H1 (cell line): ENCODE measurements around the gene KCNMB4. TPM values are rescaled to one million over a fixed set of nuclear protein-coding genes. Genes with fewer than 3 reads are reported as not detected.

Source experiments
- CTCF ChIA-PET: fragments of 300-600 bp; sonication (Branson Sonifier 250); formaldehyde crosslinking; loops from one replicate; lab custom pipeline; 2021; ENCODE audit not compliant: partially characterized antibody; lab: Charles Lee
- POLR2A ChIA-PET: fragments of 300-600 bp; sonication (Branson Sonifier 250); formaldehyde crosslinking; loops from one replicate; lab custom pipeline; 2021; ENCODE audit warnings: inconsistent platforms; ENCODE audit not compliant: partially characterized antibody; lab: Charles Lee
- DNase-seq, 2 experiments: peaks; one replicate each; pipeline versions ENCODE4 v3.0.0 to v3.0.0-alpha.2; 2010 to 2022; ENCODE audit warnings: low spot score in 2 of 2, low read depth in 1 of 2, mixed read lengths in 1 of 2
- FAIRE-seq: peaks from 2 replicates; lab custom pipeline; 2011; peaks lifted over from hg19 to GRCh38; lab: Jason Lieb, UNC
- H2AFZ ChIP-seq: 2 replicates; pipeline ENCODE4 v1.8.1; 2012; ENCODE audit warnings: low read length, inconsistent platforms
- H2AK5ac ChIP-seq: 2 replicates; pipeline ENCODE4 v1.6.1; 2013; ENCODE audit warnings: low read depth, low read length
- H2BK120ac ChIP-seq: replicated peaks from 2 replicates; pipeline ENCODE3; 2013; ENCODE audit warnings: low read depth, low read length, inconsistent platforms
- H2BK12ac ChIP-seq: 2 replicates; pipeline ENCODE4 v1.6.1; 2013; ENCODE audit warnings: low read depth, low read length
- H2BK15ac ChIP-seq: 2 replicates; pipeline ENCODE4 v1.6.1; 2013; ENCODE audit warnings: low read length
- H2BK20ac ChIP-seq: 2 replicates; pipeline ENCODE4 v1.6.1; 2013; ENCODE audit warnings: low read length
- H2BK5ac ChIP-seq: 2 replicates; pipeline ENCODE4 v1.6.1; 2013; ENCODE audit warnings: low read depth, low read length
- H3K14ac ChIP-seq: 2 replicates; pipeline ENCODE4 v1.6.1; 2013; ENCODE audit warnings: inconsistent platforms; ENCODE audit not compliant: insufficient read length
- H3K18ac ChIP-seq: 2 replicates; pipeline ENCODE4 v1.6.1; 2013; ENCODE audit warnings: low read length; ENCODE audit errors: extremely low read depth
- H3K23ac ChIP-seq: 2 replicates; pipeline ENCODE4 v1.6.1; 2013; ENCODE audit warnings: inconsistent platforms; ENCODE audit not compliant: insufficient read length
- H3K23me2 ChIP-seq: 2 replicates; pipeline ENCODE4 v1.6.1; 2013; ENCODE audit warnings: low read depth, low read length
- H3K27ac ChIP-seq: 2 replicates; pipeline ENCODE4 v1.6.1; 2011; ENCODE audit warnings: low read depth, low read length, inconsistent platforms
- H3K27me3 ChIP-seq, 4 experiments: replicated peaks in 1 of 4; 1 replicate in 1 of 4; 2 replicates in 3 of 4; pipeline versions ENCODE4 v1.6.1 to v1.8.1; 2011 to 2013; ENCODE audit warnings: low read length in 3 of 4, mild to moderate bottlenecking in 3 of 4, inconsistent platforms in 2 of 4, mixed read lengths in 2 of 4, moderate library complexity in 1 of 4; ENCODE audit not compliant: control insufficient read depth in 3 of 4, insufficient read depth in 3 of 4; ENCODE audit errors: extremely low read depth in 1 of 4
- H3K36me3 ChIP-seq, 4 experiments: 2 replicates each; pipeline versions ENCODE4 v1.6.1 to v1.8.1; 2011 to 2013; ENCODE audit warnings: mild to moderate bottlenecking in 4 of 4, low read length in 3 of 4, moderate library complexity in 2 of 4, control low read depth in 1 of 4, inconsistent platforms in 1 of 4; ENCODE audit not compliant: insufficient read depth in 4 of 4, control insufficient read depth in 2 of 4
- H3K4ac ChIP-seq: replicated peaks from 2 replicates; pipeline ENCODE3; 2013; ENCODE audit warnings: low read length, low read depth, mixed read lengths, inconsistent platforms; ENCODE audit not compliant: insufficient read length
- H3K4me1 ChIP-seq, 4 experiments: replicated peaks in 1 of 4; 1 replicate in 1 of 4; 2 replicates in 3 of 4; pipeline versions ENCODE4 v1.6.1 to v1.8.1; 2011 to 2013; ENCODE audit warnings: low read length in 3 of 4, inconsistent platforms in 2 of 4, mixed read lengths in 1 of 4; ENCODE audit not compliant: insufficient read depth in 4 of 4, control insufficient read depth in 3 of 4
- H3K4me2 ChIP-seq, 2 experiments: 2 replicates each; pipeline versions ENCODE4 v1.6.1 to v1.8.1; 2011 to 2013; ENCODE audit warnings: low read depth in 2 of 2, low read length in 2 of 2, control low read depth in 1 of 2, inconsistent platforms in 1 of 2, mild to moderate bottlenecking in 1 of 2; ENCODE audit not compliant: insufficient read depth in 1 of 2
- H3K4me3 ChIP-seq, 4 experiments: fragments of 200-600, 300-600 bp in 1 of 4; sonication (generic), shearing (Covaris generic), sonication (Bioruptor Twin) in 1 of 4; 2 replicates each; pipeline versions ENCODE4 v1.5.1 to v1.8.1; 2011 to 2016; ENCODE audit warnings: low read length in 4 of 4, low read depth in 3 of 4, control low read depth in 2 of 4, inconsistent platforms in 2 of 4, mild to moderate bottlenecking in 2 of 4, mixed read lengths in 1 of 4, moderate library complexity in 1 of 4; ENCODE audit not compliant: insufficient read depth in 2 of 4; ENCODE audit errors: extremely low read depth in 1 of 4
- H3K56ac ChIP-seq: replicated peaks from 2 replicates; pipeline ENCODE3; 2013; ENCODE audit warnings: low read depth, mild to moderate bottlenecking, mixed read lengths, low read length, inconsistent platforms; ENCODE audit not compliant: insufficient read length
- H3K79me1 ChIP-seq: 2 replicates; pipeline ENCODE4 v1.6.1; 2013; ENCODE audit warnings: low read depth, low read length, control low read depth
- H3K79me2 ChIP-seq, 2 experiments: 2 replicates each; pipeline versions ENCODE4 v1.6.1 to v1.8.1; 2012 to 2013; ENCODE audit warnings: low read length in 2 of 2, mild to moderate bottlenecking in 2 of 2, inconsistent platforms in 1 of 2; ENCODE audit not compliant: insufficient read depth in 2 of 2, control insufficient read depth in 1 of 2
- H3K9ac ChIP-seq, 4 experiments: replicated peaks in 1 of 4; 1 replicate in 1 of 4; 2 replicates in 3 of 4; pipeline versions ENCODE4 v1.6.1 to v1.8.1; 2011 to 2013; ENCODE audit warnings: low read depth in 3 of 4, low read length in 3 of 4, control low read depth in 2 of 4, mild to moderate bottlenecking in 2 of 4, moderate library complexity in 2 of 4, inconsistent platforms in 1 of 4; ENCODE audit errors: extremely low read depth in 1 of 4
- H3K9me3 ChIP-seq, 2 experiments: 2 replicates each; pipeline versions ENCODE4 v1.6.1 to v1.8.1; 2012 to 2013; ENCODE audit warnings: mild to moderate bottlenecking in 2 of 2, moderate library complexity in 2 of 2, control low read depth in 1 of 2, inconsistent platforms in 1 of 2, low read depth in 1 of 2, low read length in 1 of 2, mixed read lengths in 1 of 2; ENCODE audit not compliant: insufficient read depth in 2 of 2
- H4K20me1 ChIP-seq, 2 experiments: replicated peaks in 1 of 2; 2 replicates each; pipeline versions ENCODE3 to v1.8.1; 2011 to 2013; ENCODE audit warnings: inconsistent platforms in 2 of 2, low read length in 2 of 2, mild to moderate bottlenecking in 1 of 2; ENCODE audit not compliant: insufficient read depth in 2 of 2, control insufficient read depth in 1 of 2
- H4K5ac ChIP-seq: 2 replicates; pipeline ENCODE4 v1.6.1; 2013; ENCODE audit warnings: low read length, low read depth, mixed read lengths, inconsistent platforms; ENCODE audit not compliant: insufficient read length
- H4K8ac ChIP-seq: 2 replicates; pipeline ENCODE4 v1.8.0; 2013; ENCODE audit warnings: mild to moderate bottlenecking, moderate library complexity, low read length, inconsistent platforms; ENCODE audit not compliant: insufficient read depth; ENCODE audit errors: extremely low read depth
- H4K91ac ChIP-seq: replicated peaks from 2 replicates; pipeline ENCODE3; 2013; ENCODE audit warnings: low read length, mixed read lengths, inconsistent platforms; ENCODE audit not compliant: insufficient read length
- CHD2 ChIP-seq: IDR thresholded peaks from 2 replicates; pipeline ENCODE4 v1.6.1; 2012; ENCODE audit warnings: low read length, improper control_type of control experiment
- TEAD4 ChIP-seq: IDR thresholded peaks from 2 replicates; pipeline ENCODE4 v1.6.1; 2012; ENCODE audit warnings: low read depth, low read length, inconsistent platforms, mixed read lengths
- WGBS, 2 experiments: shearing (Covaris generic) in 1 of 2; methylation state at CpG; one replicate each; pipeline versions ENCODE4 v1.1.6 to v1.1.7; 2013 to 2015; ENCODE audit warnings: low lambda C conversion rate in 2 of 2, mixed read lengths in 2 of 2, inconsistent platforms in 1 of 2, low coverage in 1 of 2, missing lambda C conversion rate in 1 of 2; ENCODE audit not compliant: insufficient replicate concordance in 2 of 2, insufficient coverage in 1 of 2, insufficient read length in 1 of 2; ENCODE audit errors: extremely low coverage in 1 of 2, missing lambda C conversion rate in 1 of 2; 5-methylcytosine and 5-hydroxymethylcytosine counted together
- polyA plus RNA-seq, 7 experiments: library from polyadenylated mRNA; depleted of rRNA in 3 of 7; stranded (reverse) in 5 of 7; unstranded in 2 of 7; fragments of >200 nt in 5 of 7; fragments of 200-250 nt in 2 of 7; gene quantifications; 1 replicate in 5 of 7; 2 replicates in 1 of 7; 4 replicates in 1 of 7; pipeline versions ENCODE4 v1.2.1 to v1.2.3, GENCODE V29; 2011 to 2013; ENCODE audit warnings: missing spikeins in 2 of 7, mixed read lengths in 2 of 7
- total RNA-seq: library from RNA; stranded (reverse); fragmentation: NEBNext Ultra II Directional; extraction: Animal tissue kit (Norgen Biotek cat#: 25700); gene quantifications from 2 replicates; pipeline ENCODE4 v1.2.1, GENCODE V29; 2021

KCNMB4 gene
- total and polyA plus RNA-seq, 2 of the 8 experiments (the other 6 are each of a cell fraction or from before 2014, with no cell fraction given): 10.9 to 16.0 TPM

GRCh38 chr12:70400124-70400523 is 34.0 kb downstream of the KCNMB4 start:
- Histone ChIP-seq H2BK12ac (no peak overlapping the region), H4K5ac (no peak overlapping the region), H3K14ac (no peak overlapping the region), H3K79me1 (no peaks in the 10 kb centered on the region), H2AFZ (no peak overlapping the region), H2AK5ac (no peak overlapping the region), H2BK15ac (no peak overlapping the region), H3K27ac (no peak overlapping the region), H4K20me1 (no peaks in the 10 kb centered on the region), H3K9me3 (no peaks in the 10 kb centered on the region), H3K27me3 (no peaks in the 10 kb centered on the region), H3K23me2 (no peaks in the 10 kb centered on the region), H3K9ac (no peak overlapping the region), H2BK20ac (no peak overlapping the region), H4K8ac (no peak overlapping the region), H3K79me2 (no peaks in the 10 kb centered on the region; a peak in 1 of 4 replicates), H3K23ac (no peak overlapping the region), H3K18ac (no peak overlapping the region), H3K4me1 (no peaks in the 10 kb centered on the region), H3K36me3 (peaks cover 0 to 17% (median 10%) of the 10 kb centered on the region in 4 experiments; a peak in 3 of 8 replicates), H3K4me2 (no peak overlapping the region), H3K4me3 (no peak overlapping the region), H3K4ac (no peak overlapping the region), H2BK5ac (no peak overlapping the region), H3K56ac (no peak overlapping the region), H2BK120ac (no peak overlapping the region), H4K91ac (no peak overlapping the region)
- TF ChIP-seq CHD2: no peak
- no peak for TF ChIP-seq TEAD4
- POLR2A ChIA-PET: interaction anchor here (0.7 kb wide), 1 partner anchor 578 kb away, joined by 3 read pairs; no protein-coding TSS in a partner anchor
- CTCF ChIA-PET: interaction anchor here (2.8 kb wide), 1 partner anchor 11 kb away, joined by 10 read pairs; no protein-coding TSS in a partner anchor
- FAIRE-seq (no peak), DNase-seq (no peak)
- WGBS, 2 experiments: 73% methylated on average over 3 of the region's 3 CpGs; no CpG with 5 or more reads in 1 of the 2 experiments
